T-helper 17 cell (primary cell): ENCODE data around the gene PTPRT. TPM values are rescaled to one million over a fixed set of nuclear protein-coding genes. Genes with fewer than 3 reads are reported as not detected.

ENCODE experiments used
- ATAC-seq: fragments of 150-1000 bp; cut with Tn5 transposase; 2 replicates; pipeline ENCODE4 v1.10.0; 2021; ENCODE audit warnings: mild to moderate bottlenecking, moderate library complexity
- DNase-seq, 3 donors: peaks; one replicate each; pipeline versions ENCODE4 v3.0.0 to v3.0.0-alpha.2; 2020 to 2021
- H3K9me3 ChIP-seq: one replicate; pipeline ENCODE4 v1.7.0; 2013; ENCODE audit warnings: low read length, mild to moderate bottlenecking; ENCODE audit not compliant: control insufficient read depth, poor library complexity, severe bottlenecking
- H3K27ac Mint-ChIP-seq: one replicate; pipeline ENCODE4 v1.8.0; 2022; ENCODE audit warnings: mild to moderate bottlenecking, moderate library complexity, mixed read lengths
- H3K27me3 Mint-ChIP-seq: one replicate; pipeline ENCODE4 v1.8.0; 2022; ENCODE audit warnings: mixed read lengths
- H3K36me3 Mint-ChIP-seq: one replicate; pipeline ENCODE4 v1.8.0; 2022; ENCODE audit warnings: low read depth, mixed read lengths
- H3K4me1 Mint-ChIP-seq: one replicate; pipeline ENCODE4 v1.8.0; 2022; ENCODE audit warnings: mild to moderate bottlenecking, mixed read lengths
- H3K4me3 Mint-ChIP-seq: one replicate; pipeline ENCODE4 v1.8.0; 2022; ENCODE audit warnings: mild to moderate bottlenecking, moderate library complexity, mixed read lengths
- total RNA-seq, 4 donors: library from RNA in 2 of 4; stranded (reverse) in 2 of 4; gene quantifications; one replicate each; pipeline ENCODE4 v1.2.3 and lab custom pipeline; 2022 to 2026

PTPRT gene
- total RNA-seq, 2 donors from 2014 or later: not detected

GRCh38 chr20:43138061-43138770, 51.5 kb downstream of the PTPRT start:
- Mint-ChIP-seq H3K27me3 (no peaks in the 10 kb centered on the region), H3K4me1 (no peaks in the 10 kb centered on the region), H3K27ac (no peak overlapping the region), H3K4me3 (no peak overlapping the region), H3K36me3 (no peaks in the 10 kb centered on the region)
- DNase-seq (no peak), ATAC-seq (no peak)
- no peaks in the 10 kb centered on the region for H3K9me3 ChIP-seq

DNA sequence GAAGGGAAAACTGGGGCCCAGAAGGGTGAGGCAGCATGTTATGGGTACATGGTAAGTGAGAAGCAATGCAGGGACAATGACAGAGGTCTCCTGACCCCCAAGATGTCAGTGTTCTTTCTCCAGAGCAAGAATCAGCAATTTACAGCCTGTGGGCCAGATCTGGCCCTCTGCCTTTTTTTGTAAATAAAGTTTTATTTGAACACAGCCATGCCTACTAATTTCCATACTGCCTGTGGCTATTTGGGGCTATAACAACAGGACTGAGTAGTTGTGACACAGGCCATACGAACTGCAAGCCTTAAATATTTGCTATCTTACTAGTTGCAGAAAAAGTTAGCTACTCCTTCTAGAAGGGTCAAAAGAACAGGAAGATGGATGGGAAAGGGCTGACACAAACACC, 52.5 kb downstream of the PTPRT start:
- H3K27me3 Mint-ChIP-seq: no peaks in the 10 kb centered on the region

DNA sequence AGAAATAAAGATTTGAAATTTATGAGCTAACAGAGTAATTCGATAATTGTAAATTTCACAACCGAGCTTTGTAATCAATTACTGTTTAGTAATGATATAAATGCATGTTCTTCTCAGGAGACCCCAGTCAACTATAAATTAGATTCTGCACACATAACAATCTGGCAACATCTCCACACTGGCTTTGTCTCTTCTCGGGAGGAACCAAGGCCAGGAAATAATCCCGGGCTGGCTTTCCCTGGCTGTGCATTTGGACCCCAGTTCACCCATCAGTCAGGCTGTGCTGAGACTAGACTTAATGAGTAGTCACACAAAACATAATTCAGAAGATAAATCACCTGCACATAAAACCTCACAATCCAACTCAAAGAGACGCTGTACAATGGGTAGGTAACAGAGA, 65.5 kb downstream of the PTPRT start:
- no peaks in the 10 kb centered on the region for H3K9me3 ChIP-seq
- Mint-ChIP-seq H3K36me3 (no peaks in the 10 kb centered on the region), H3K4me1 (no peaks in the 10 kb centered on the region), H3K27ac (no peak overlapping the region), H3K4me3 (no peak overlapping the region), H3K27me3 (no peaks in the 10 kb centered on the region)
- DNase-seq: no peak
- no peak for ATAC-seq

More for the DNA sequence above, 52.5 kb downstream of the PTPRT start:
- no peaks in the 10 kb centered on the region for H3K9me3 ChIP-seq
- H3K27ac Mint-ChIP-seq: no peak overlapping the region
- no peak for DNase-seq
- H3K36me3 Mint-ChIP-seq: no peaks in the 10 kb centered on the region
- no peak for ATAC-seq
- H3K4me1 Mint-ChIP-seq: no peaks in the 10 kb centered on the region
- no peak overlapping the region for H3K4me3 Mint-ChIP-seq

DNA sequence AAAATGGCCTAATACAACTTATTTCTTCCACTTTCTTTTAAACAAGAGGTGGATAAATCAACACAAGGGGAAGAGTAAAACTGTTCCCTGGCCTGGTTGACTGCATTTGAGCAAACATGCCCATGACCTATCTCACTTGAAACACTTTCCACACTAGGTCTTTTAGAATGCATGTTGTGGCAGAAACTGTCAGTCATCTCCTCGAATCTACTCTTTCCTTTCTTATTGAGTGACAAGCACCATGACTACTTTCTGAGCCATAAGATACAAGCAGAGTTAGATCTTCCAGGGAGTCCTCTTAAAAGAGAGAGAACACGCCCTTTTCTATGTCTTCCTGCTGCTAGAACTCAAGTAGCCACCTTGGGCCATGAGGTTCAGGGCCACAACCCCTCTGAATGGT, 66.5 kb downstream of the PTPRT start:
- Mint-ChIP-seq H3K4me1 (no peaks in the 10 kb centered on the region), H3K27ac (no peak overlapping the region), H3K36me3 (no peaks in the 10 kb centered on the region), H3K27me3 (no peaks in the 10 kb centered on the region), H3K4me3 (no peak overlapping the region)
- DNase-seq: no peak
- H3K9me3 ChIP-seq: no peaks in the 10 kb centered on the region
- no peak for ATAC-seq

DNA sequence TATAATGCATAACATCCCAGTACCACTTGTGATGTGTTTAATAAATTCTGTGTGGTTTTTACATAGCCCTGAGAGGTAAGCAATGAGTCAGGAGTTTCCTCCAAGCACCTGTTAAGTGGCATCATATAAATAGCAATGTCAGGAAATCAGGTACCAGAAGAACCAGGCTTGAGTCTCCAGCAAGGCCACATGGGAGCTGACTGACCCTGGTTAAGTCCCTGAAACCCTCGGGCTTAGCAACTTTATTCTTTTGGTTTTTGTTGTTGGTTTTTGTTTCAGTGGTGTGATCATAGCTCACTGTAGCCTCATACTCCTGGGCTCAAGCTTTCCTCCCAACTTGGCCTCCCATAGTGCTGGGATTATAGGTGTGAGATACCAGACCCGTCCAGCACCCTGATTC, 70.0 kb downstream of the PTPRT start:
- ATAC-seq: no peak
- no peak overlapping the region for H3K27ac Mint-ChIP-seq
- DNase-seq: no peak
- H3K36me3 Mint-ChIP-seq: no peaks in the 10 kb centered on the region
- H3K9me3 ChIP-seq: no peaks in the 10 kb centered on the region
- no peak overlapping the region for H3K4me3 Mint-ChIP-seq
- H3K27me3 Mint-ChIP-seq: no peaks in the 10 kb centered on the region
- no peaks in the 10 kb centered on the region for H3K4me1 Mint-ChIP-seq

- H3K4me1 Mint-ChIP-seq: no peaks in the 10 kb centered on the region
- no peak for ATAC-seq
- H3K4me3 Mint-ChIP-seq: no peak overlapping the region
- no peaks in the 10 kb centered on the region for H3K9me3 ChIP-seq
- H3K36me3 Mint-ChIP-seq: no peaks in the 10 kb centered on the region
- DNase-seq: no peak
- peaks cover 17% of the 10 kb centered on the region for H3K27me3 Mint-ChIP-seq
- H3K27ac Mint-ChIP-seq: no peak overlapping the region
Observed at GRCh38 chr20:43102394-43102793, 87.3 kb downstream of the PTPRT start.

GRCh38 chr20:43096931-43097260, 92.8 kb downstream of the PTPRT start:
- no peaks in the 10 kb centered on the region for H3K36me3 Mint-ChIP-seq
- DNase-seq (no peak), ATAC-seq (no peak)
- no peak overlapping the region for H3K27ac Mint-ChIP-seq
- H3K9me3 ChIP-seq: no peaks in the 10 kb centered on the region
- H3K4me3 Mint-ChIP-seq: no peak overlapping the region
- H3K4me1 Mint-ChIP-seq: no peaks in the 10 kb centered on the region
- peaks cover 17% of the 10 kb centered on the region for H3K27me3 Mint-ChIP-seq

- Mint-ChIP-seq H3K27me3 (peaks cover 13% of the 10 kb centered on the region), H3K36me3 (no peaks in the 10 kb centered on the region), H3K27ac (no peak overlapping the region), H3K4me1 (no peaks in the 10 kb centered on the region), H3K4me3 (no peak overlapping the region)
- DNase-seq: no peak
- no peaks in the 10 kb centered on the region for H3K9me3 ChIP-seq
- no peak for ATAC-seq
Observed at GRCh38 chr20:43096126-43096930, 93.4 kb downstream of the PTPRT start.

DNA sequence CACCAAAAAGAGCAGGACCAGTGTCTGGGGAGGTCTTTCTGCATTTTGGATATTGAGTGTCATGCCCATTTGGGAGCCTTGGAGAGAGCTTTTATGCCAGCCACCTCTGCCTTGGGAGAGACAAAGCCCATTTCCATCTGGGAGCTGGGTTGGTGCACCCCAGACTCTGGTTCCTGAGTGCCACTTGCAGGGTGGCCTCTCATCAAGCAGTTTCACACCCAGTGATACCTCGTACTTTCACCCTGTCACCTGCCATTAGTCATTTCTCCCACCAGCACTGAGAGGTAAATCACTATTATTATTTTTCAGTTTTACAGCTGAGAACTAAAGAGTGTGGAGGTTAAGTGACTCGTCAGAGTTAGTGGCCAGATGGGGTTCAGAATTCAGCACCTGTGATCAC, 94.7 kb downstream of the PTPRT start:
- ATAC-seq: no peak
- H3K4me3 Mint-ChIP-seq: no peak overlapping the region
- H3K27me3 Mint-ChIP-seq: peaks cover 10% of the 10 kb centered on the region
- H3K4me1 Mint-ChIP-seq: no peaks in the 10 kb centered on the region
- no peak for DNase-seq
- H3K9me3 ChIP-seq: no peaks in the 10 kb centered on the region
- H3K36me3 Mint-ChIP-seq: no peaks in the 10 kb centered on the region
- H3K27ac Mint-ChIP-seq: no peak overlapping the region

DNA sequence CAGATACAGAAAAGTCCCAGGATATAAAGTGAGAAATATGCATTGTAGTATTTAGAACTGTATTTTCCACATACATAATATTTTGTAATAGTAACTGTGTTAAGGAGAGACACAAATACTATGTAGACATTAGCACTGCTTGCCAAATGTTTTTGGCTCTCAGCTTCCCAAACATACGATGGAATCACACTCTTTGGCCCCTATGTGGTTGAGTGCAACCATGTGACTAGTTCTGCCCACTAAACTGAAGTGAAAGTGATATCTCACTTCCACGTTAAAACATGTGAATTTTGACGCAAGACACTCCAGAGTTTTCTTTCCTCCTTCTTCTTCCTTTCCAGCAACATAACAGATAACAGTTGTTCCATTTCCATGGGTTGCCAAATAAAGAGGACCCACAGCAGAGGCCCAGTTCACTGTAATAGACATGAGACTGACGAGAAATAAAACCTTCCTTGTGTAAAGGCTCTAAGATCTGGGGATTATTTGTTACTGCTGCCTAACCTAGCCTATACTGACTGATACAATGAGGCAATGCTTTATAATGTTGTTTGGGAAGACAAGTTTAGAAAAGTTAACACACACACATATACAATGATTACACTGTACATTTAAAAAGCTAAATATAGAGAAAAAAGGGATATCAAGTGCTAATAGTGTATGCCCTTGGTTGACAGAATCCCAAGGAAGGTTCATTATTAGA, 97.2 kb downstream of the PTPRT start:
- no peak for ATAC-seq
- DNase-seq: no peak
- Mint-ChIP-seq H3K36me3 (no peaks in the 10 kb centered on the region), H3K4me1 (no peaks in the 10 kb centered on the region), H3K27me3 (no peaks in the 10 kb centered on the region), H3K27ac (no peak overlapping the region), H3K4me3 (no peak overlapping the region)
- no peaks in the 10 kb centered on the region for H3K9me3 ChIP-seq

DNA sequence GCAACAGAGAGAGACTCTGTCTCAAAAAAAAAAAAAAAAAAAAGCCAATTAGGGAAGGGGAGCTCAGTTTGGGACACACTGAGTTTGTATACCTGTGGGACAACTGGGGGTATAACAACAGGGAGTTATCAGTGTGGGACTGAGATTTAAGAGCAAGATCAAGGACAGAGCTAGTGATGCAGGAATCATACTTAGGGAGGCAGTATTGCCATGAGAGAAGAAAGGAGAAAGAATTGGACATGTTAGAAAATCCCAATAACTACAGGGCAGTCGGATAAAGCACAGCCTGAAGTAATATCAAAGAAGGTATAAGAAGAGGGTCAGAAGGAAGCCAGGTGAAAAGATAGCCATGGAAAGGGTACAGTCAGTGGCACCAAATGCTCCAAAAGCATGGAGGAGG, 121.2 kb downstream of the PTPRT start:
- ATAC-seq (no peak), DNase-seq (no peak)
- H3K36me3 Mint-ChIP-seq: no peaks in the 10 kb centered on the region
- no peaks in the 10 kb centered on the region for H3K4me1 Mint-ChIP-seq
- H3K4me3 Mint-ChIP-seq: no peak overlapping the region
- no peak overlapping the region for H3K27ac Mint-ChIP-seq
- no peaks in the 10 kb centered on the region for H3K27me3 Mint-ChIP-seq
- H3K9me3 ChIP-seq: no peaks in the 10 kb centered on the region

DNA sequence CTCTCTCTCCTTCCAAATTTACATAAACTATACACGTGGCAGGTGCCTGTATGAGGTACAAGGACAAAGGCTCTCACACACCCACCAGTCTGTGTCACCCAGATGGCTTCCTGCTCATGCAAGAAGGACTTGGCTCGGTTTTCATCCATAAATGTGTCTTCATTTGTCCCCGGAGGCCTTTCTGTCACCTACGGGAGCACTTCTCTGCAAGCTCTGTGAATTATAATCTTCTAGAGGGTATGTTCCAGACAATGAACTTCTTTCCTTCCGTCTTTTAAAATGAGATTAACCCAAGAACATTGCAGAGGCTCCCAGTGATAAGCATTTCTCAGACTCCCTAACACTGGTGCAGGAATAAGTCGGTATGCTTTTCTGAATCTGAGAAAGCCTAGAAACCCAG, 123.6 kb downstream of the PTPRT start:
- Mint-ChIP-seq H3K27ac (no peak overlapping the region), H3K27me3 (no peaks in the 10 kb centered on the region), H3K4me3 (no peak overlapping the region), H3K36me3 (no peaks in the 10 kb centered on the region), H3K4me1 (no peaks in the 10 kb centered on the region)
- ATAC-seq: no peak
- H3K9me3 ChIP-seq: no peaks in the 10 kb centered on the region
- DNase-seq: no peak

DNA sequence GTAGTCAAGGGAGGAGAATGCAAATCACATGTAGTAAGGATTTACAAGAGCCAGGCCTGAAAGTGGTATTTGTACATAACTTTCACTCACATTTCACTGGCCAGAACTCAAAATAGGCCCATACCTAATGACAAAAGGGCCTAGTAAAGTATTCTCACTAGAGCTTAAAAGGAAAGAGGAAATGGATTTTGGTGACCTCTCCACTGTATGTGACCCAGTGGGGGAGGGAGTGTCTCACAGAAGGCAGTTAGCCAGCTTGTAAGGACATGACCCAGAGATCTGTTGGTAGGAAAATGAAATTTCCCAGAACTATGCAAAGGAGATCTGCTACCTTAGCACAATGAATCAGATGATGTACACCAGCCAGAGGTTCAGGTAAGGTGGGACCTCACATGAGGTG, 124.4 kb downstream of the PTPRT start:
- ATAC-seq (no peak), DNase-seq (no peak)
- no peaks in the 10 kb centered on the region for H3K9me3 ChIP-seq
- no peaks in the 10 kb centered on the region for H3K36me3 Mint-ChIP-seq
- no peaks in the 10 kb centered on the region for H3K27me3 Mint-ChIP-seq
- H3K4me1 Mint-ChIP-seq: no peaks in the 10 kb centered on the region
- no peak overlapping the region for H3K4me3 Mint-ChIP-seq
- H3K27ac Mint-ChIP-seq: no peak overlapping the region
